Measurements from ENCODE around the gene KCTD10.
"Not testable (repeated sequence)": the region's sequence is repeated elsewhere in the genome, so short reads cannot be mapped to it uniquely, and the experiment has no call there.

Gene KCTD10

GRCh38 chr12:109447482-109447881 is 29.6 kb downstream of the KCTD10 start:
- no peak for DNase-seq

DNA sequence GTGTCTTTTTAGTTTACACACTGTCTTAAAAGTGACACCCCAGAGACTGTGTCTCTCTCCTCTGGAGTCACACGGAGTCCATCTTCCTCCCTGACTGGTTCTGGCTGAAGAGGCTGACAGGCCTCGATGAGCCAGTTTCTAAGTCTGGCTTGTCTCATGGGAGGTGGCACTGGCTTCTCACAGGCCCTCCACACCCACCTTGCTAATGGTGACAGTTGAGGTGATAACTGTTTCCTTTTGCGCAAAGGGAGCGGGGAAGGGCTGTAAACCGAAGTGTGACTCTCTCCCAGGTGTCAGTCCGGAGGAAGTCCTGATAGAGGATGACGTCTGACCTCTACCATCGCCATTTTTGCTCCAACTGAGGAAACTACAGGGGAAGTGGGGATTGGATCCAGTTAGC is 30.2 kb downstream of the KCTD10 start:
- no peak for DNase-seq

GRCh38 chr12:109445191-109445609 is 31.9 kb downstream of the KCTD10 start:
- no peak for DNase-seq

- no peak for DNase-seq
Observed at GRCh38 chr12:109444259-109444658, 32.8 kb downstream of the KCTD10 start.

- peak; percentile 17 to 43 for DNase-seq
Observed at GRCh38 chr12:109443794-109444193, 33.3 kb downstream of the KCTD10 start.

- peak; percentile 16 to 49 for DNase-seq
Observed at GRCh38 chr12:109440851-109441490, 36.1 kb downstream of the KCTD10 start.

DNA sequence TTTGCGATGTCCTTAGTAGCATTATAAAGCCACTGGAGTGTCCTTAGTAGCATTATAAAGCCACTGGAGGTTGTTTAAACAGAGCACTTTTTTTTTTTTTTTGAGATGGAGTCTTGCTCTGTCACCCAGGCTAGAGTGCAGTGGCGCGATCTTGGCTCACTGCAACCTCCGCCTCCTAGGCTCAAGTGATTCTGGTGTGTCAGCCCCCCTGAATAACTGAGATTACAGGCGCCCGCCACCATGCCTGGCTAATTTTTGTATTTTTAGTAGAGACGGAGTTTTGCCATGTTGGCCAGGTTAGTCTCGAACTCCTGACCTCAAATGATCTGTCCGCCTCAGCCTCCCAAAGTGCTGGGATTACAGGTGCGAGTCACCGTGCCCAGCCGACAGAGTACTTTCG is 37.1 kb downstream of the KCTD10 start:
- DNase-seq, result not testable (repeated sequence)

- DNase-seq, result no peak
Observed at GRCh38 chr12:109439181-109439580, 37.9 kb downstream of the KCTD10 start.

- no peak for DNase-seq
Observed at GRCh38 chr12:109436188-109436560, 40.9 kb downstream of the KCTD10 start.

DNA sequence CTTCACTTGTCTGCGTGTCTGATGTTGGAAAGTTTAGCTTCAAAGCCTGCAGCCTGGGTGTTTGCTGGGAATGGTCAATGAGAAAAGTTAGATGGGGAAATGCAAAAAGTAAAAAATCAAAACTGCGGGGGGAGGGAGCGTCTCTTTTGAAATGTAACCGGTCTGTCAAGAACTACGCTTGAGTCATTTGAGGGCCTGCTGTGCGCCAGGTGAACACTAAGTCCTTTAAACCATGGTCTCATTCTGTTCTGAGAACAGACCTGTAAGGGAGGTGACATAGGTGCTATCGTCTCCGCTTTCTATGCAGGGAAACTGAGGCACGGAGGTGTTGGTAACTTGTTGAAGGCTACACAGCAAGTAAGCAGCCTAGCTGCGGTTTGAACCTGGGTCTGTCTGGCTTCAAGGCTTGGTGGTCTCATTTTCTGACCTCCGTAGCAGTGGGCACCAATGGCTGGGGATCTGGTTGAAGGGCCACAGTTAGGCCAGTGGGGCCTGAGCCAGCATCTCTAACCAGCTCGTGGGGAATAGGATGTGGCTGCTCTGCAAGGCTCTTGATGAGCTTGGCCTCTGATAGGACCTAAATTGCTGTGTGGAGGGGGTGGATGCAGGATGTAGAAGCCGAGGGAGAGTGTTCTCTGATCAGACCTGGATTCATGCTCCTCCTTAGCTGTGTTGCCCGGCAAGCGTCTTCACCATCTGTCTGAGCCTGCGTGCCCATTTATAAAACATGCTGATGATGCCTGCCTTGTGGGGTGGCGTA is 41.5 kb downstream of the KCTD10 start:
- no peak for DNase-seq

GRCh38 chr12:109434582-109434981 is 42.5 kb downstream of the KCTD10 start:
- no peak for DNase-seq

- DNase-seq, result peak in 1 of 2 experiments; percentile 36
Observed at GRCh38 chr12:109433618-109434017, 43.5 kb downstream of the KCTD10 start.

DNA sequence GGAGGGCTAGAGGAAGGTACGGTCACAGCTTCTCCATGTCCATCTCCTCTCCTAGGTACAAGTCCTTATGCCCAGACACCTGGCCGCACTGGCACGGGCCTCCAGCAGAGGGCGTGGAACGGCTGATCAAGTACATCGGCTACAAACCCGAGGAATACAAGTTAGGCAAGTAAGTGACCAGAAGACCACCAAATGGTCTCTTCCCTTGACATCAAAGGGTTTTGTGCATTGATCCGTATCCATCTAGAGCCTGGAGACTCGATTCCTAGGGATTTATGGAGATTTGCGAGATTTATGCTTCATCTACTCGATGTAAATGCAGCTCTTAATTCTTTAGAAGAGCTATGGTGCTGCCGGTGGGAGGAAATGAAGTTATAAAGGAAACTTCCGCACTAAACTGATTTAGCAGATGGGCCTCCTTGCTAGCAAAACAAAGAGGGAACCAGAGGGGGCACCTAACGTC is 44.2 kb downstream of the KCTD10 start:
- DNase-seq, result peak; percentile 65 to 81

GRCh38 chr12:109432431-109432830 is 44.7 kb downstream of the KCTD10 start:
- no peak for DNase-seq

DNA sequence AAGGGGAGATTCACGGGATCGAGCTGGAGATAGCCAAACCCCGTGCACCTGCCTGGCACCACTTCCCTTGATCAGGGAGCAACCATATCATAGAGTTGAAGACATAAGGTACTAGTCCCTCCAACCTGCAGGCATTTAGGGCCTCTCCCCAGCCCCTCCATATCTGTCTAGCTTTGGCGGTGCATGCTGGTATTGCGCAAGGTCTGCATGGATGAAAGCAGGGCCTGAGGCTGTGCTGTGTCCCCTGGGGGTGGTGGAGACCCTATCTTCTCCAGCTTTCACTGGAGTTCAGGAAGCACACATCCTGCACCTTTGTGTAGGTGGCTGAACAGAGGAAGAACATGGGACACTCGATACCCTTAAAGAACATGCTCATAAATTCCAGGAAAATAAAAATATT is 46.9 kb downstream of the KCTD10 start:
- DNase-seq, result no peak

GRCh38 chr12:109428804-109429203 is 48.3 kb downstream of the KCTD10 start:
- not testable (repeated sequence) for DNase-seq

DNA sequence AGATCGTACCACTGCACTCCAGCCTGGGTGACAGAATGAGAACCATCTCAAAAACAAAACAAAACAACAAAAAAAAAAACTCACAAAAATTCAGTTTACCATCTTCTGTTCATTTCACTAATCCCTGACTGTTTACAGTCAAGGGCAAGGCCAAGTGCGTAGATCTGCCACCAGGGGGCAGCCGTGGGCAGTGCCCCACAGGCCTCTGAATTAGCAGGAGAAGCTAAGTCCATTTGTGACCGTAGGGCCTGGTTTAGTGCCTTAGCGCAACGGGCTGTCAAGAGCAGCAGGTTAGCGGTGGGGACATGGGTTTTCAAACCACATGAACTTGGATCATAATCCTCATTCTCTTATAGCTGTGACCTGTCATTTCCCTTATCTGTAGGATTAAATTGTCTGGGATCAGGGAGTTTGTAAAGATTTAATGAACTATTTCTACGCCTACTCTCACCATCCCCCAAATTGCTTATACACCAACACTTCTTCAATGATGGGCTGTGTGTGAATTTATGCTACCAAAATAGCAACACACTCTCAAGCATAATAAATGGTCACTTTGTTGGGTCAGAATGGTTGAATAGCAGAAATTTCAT is 49.0 kb downstream of the KCTD10 start:
- peak; percentile 55 to 82 for DNase-seq

DNA sequence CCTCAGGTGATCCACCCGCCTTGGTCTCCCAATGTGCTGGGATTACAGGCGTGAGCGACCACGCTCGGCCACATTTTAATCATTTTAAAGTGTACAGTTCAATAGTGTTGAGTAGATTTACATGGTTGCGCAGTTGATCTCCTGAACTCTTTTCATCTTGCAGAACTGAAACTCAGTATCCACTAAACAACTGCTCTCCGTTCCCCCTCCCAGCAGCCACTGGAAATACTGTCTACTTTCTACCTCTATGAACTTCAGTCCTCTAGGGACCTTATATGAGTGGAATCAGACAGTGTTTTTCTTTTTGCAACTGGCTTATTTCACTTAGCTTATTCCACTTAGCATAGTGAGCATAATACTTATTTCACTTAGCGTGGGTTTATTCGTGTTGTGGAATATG is 53.7 kb downstream of the KCTD10 start:
- DNase-seq, result no peak

- no peak for DNase-seq
Observed at GRCh38 chr12:109422251-109422650, 54.8 kb downstream of the KCTD10 start.

GRCh38 chr12:109421355-109422087 is 55.6 kb downstream of the KCTD10 start:
- no peak for DNase-seq

DNA sequence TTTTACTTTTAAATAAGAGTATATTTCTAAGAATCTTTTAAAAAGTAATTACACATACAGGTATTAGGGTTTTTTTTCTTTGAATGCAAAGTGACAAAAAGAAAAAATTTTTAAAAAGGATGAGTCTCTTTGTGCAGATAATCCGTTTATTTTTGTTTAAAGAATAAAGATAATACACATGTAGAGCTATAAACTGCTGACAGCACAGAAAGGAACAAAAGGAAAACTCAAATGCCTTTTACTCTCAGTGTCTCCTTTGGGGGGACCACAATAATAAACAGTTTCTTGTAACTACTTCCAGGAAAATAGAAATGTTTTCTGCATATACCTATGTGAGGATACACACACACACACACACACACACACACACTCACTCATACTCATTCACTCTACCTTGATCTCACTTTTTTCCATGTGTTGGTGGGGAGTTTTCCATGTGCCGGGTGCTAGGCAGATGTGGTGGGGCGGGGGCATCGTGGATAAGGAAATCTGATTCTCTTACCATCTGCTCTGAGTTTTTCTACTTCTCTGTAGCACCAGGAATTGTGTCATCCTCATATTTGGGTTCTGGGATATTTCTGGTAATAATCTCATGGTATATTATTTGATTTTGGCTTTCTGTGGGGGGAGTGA is 58.1 kb downstream of the KCTD10 start:
- DNase-seq, result peak; percentile 83 to 93

GRCh38 chr12:109406147-109406546 is 71.0 kb downstream of the KCTD10 start:
- not testable (repeated sequence) for DNase-seq

- DNase-seq, result not testable (repeated sequence)
Observed at GRCh38 chr12:109404841-109405240, 72.3 kb downstream of the KCTD10 start.
